Measurements from ENCODE around the gene DLGAP4.

The DLGAP4 gene

DNA sequence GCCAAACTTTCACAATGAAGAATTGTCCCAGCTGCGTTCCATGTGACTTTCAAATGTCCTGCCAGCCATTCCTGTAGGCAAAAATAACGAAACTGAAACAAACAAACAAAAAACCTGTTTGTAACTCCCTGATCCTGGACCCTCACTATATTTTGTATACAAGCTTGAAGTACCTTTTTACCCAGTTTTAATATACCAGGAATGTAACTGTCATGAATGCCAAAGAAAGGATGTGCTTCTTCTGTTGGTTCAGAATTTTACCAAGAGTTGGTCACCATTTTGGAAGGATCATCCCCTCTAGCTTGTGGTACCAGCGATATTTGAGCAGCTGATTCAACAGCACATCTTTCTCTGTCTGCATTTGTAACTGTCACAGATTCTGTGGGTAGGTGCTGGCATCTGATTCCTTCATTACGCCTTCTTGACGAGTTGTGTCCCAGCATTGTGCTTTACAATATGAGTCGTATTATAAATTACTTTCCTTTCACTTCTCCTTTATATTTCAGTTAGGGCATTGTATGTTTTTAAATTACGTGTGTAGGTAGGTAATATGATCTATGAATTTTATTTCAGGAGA, 93.9 kb downstream of the DLGAP4 start:
- in situ Hi-C loops (cut with MboI; ENCODE audit: low sequenced_read_pairs): no loop called here

GRCh38 chr20:36400909-36401735, 95.0 kb downstream of the DLGAP4 start:
- in situ Hi-C loops (cut with MboI; ENCODE audit: low sequenced_read_pairs): no loop called here

GRCh38 chr20:36402708-36403107, 96.6 kb downstream of the DLGAP4 start:
- in situ Hi-C loops (cut with MboI; ENCODE audit: low sequenced_read_pairs): no loop called here

- in situ Hi-C loops (cut with MboI; ENCODE audit: low sequenced_read_pairs): no loop called here
Measured at GRCh38 chr20:36404435-36404978, 98.4 kb downstream of the DLGAP4 start.

DNA sequence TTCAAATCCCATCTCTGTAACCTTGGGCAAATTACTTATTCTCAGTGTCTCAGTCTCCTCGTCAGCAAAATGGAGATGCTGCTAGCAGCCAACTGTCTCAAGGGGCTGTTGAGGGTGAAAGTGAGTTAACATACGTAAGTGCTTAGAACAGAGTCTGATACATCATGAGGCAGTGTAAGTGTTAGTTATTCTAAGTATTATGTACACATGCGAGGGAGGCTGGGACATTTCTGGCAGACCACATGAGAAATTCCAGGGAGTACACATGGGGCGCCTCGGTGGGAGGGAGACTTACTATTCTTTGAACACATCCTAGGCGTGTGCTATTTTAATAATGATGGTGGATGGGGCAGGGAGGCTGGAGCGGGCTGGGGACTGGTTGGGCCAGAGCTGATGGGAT, 99.1 kb downstream of the DLGAP4 start:
- in situ Hi-C loops (cut with MboI; ENCODE audit: low sequenced_read_pairs): no loop called here

- in situ Hi-C loops (cut with MboI; ENCODE audit: low sequenced_read_pairs): no loop called here
Measured at GRCh38 chr20:36407199-36407733, 101.1 kb downstream of the DLGAP4 start.

GRCh38 chr20:36408219-36408618, 102.1 kb downstream of the DLGAP4 start:
- in situ Hi-C loops (cut with MboI; ENCODE audit: low sequenced_read_pairs): no loop called here

DNA sequence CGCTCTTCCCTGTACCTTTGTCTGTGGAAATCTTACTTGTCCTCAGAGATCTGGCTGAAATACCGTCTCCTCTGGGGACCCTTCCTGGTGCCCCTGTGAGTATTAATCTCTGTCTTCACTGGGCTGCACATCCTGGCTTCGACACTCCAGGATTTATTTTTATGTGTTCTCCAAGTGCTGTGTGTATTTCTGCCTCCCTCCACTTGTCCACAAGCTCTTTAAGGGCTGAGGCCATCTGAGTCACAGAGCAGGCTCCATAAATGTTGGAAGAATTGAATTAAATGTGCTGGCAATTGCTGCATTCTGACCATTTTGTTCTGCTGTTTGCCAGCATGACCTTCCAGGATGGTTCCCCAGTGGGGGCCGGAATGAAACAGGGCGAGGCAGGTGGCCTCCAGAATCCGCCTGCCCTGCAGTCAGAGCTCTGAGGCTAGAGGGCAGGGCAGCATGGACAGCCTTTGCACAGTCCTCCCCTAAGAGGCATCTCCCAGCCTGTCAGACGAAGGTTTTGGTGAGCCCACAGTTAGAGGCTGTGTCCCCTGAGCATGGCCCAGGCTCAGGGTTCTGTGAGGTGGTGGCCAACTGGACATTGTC, 105.8 kb downstream of the DLGAP4 start:
- in situ Hi-C loops (cut with MboI; ENCODE audit: low sequenced_read_pairs): no loop called here

DNA sequence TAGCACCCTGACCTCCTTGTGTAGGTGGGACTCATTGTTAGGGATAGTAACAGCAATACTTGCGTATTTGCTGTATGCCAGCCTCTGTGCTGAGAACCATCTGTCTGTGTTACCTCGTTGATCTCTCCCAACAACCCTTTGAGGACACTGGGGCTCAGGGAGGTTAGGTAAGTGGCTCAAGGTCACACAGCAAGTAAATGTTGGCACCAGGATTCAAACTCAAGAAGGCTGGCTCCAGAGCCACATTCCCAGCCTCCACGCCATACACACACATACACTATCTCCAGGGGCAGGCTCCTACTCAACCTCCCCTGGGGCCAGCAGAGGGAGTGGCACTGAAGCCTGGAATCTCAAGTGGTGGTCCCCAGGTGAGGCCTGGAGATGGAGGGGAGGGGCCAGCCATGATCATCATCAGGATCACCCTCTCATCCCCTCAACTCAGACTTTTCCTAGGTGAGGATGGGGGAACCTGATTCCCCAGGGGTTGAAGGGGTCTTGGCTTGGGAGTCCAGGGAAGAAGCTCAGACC, 109.4 kb downstream of the DLGAP4 start:
- in situ Hi-C loops (cut with MboI; ENCODE audit: low sequenced_read_pairs): no loop called here

- in situ Hi-C loops (cut with MboI; ENCODE audit: low sequenced_read_pairs): no loop called here
Measured at GRCh38 chr20:36418711-36419110, 112.6 kb downstream of the DLGAP4 start.

GRCh38 chr20:36421641-36422040, 115.5 kb downstream of the DLGAP4 start:
- in situ Hi-C loops (cut with MboI; ENCODE audit: low sequenced_read_pairs): no loop called here

- in situ Hi-C loops (cut with MboI; ENCODE audit: low sequenced_read_pairs): no loop called here
Measured at GRCh38 chr20:36424314-36424713, 118.2 kb downstream of the DLGAP4 start.

DNA sequence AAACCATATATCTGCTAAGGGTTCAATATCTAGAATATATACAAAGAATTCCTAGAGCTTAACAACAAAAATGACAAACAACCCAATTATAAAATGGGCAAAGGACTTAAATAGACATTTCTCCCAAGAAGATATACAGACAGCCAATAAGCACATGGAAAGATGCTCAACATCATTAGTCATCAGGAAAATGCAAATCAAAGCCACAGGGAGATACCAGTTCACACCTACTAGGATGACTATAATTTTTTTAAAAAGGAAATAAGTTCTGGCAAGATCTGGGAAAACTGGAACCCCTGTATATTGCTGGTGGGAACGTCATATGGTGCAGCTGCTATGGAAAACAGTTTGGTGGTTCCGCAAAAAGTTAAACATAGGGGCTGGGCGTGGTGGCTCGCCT, 119.0 kb downstream of the DLGAP4 start:
- in situ Hi-C loops (cut with MboI; ENCODE audit: low sequenced_read_pairs): no loop called here

DNA sequence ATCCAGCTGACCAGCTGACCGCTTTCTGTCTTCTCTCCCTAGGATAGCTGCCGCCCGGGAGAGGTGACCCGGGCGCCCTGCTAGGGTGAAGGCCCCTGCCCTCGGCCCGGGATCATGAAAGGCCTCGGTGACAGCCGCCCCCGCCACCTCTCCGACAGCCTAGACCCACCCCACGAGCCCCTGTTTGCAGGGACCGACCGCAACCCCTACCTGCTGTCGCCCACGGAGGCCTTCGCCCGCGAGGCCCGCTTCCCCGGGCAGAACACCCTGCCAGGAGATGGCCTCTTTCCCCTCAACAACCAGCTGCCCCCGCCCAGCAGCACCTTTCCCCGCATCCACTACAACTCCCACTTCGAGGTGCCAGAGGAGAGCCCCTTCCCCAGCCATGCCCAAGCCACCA, 125.5 kb downstream of the DLGAP4 start:
- in situ Hi-C loops (cut with MboI; ENCODE audit: low sequenced_read_pairs): no loop called here

- in situ Hi-C loops (cut with MboI; ENCODE audit: low sequenced_read_pairs): no loop called here
Measured at GRCh38 chr20:36432096-36432495, 126.0 kb downstream of the DLGAP4 start.

GRCh38 chr20:36434383-36434782, 128.2 kb downstream of the DLGAP4 start:
- in situ Hi-C loops (cut with MboI; ENCODE audit: low sequenced_read_pairs): no loop called here

DNA sequence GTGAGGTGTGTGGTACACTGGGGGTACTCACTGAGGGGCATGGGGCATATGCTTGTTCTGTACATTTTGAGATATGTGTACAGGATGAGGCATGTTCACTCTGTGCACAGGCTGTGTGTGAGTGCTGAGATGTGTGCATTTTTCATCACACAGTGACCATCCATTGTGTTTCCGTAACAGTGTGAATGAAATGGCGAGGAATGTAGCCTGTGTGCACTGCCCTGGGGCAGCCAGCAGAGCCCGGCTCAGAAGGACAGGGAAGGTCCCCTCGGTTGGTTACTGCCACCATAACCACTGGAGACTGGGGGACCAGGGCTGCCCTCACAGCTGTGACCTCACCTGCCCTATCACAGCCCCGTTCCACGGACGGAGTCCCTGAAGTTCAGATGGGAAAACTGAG, 129.0 kb downstream of the DLGAP4 start:
- in situ Hi-C loops (cut with MboI; ENCODE audit: low sequenced_read_pairs): no loop called here

DNA sequence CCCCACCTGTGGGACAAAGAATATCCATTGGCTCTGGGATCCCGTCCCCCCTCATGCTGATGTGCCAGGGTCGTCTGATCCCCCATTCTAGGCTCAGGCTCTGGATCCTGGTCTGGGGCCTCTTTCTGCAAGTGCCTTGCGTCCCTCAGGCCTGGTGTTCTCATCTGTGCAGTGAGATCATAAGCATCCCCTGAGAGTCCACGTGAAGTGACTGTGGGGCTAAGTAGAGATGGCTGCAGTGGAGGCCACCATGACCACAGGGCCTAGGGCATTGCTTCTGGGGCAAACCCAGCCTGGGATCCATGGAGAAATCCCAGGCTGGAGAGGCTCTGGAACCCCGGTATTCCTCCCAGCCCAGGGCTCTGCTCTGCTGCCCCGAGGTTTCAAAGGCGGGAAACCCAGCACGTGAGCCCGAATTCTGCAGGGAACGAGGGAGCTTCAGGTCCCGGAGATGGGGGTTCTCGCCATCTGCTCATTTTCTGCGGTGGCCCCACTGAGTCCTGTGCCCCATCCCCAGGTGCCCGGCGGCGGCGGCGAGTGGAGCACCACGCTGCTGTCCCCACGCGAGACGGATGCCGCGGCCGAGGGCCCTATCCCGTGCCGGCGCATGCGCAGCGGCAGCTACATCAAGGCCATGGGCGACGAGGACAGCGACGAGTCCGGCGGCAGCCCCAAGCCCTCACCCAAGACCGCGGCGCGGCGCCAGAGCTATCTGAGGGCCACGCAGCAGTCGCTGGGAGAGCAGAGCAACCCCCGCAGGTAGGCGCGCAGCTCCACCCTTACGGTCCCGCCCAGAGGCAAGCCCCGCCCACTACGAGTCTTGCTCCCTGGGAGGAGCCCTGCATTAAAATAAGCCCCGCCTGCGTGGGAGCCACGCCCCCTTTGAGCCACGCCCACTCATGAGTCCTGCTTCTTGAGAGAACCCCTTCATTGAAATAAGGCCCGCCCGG, 129.7 kb downstream of the DLGAP4 start:
- in situ Hi-C loops (cut with MboI; ENCODE audit: low sequenced_read_pairs): no loop called here

DNA sequence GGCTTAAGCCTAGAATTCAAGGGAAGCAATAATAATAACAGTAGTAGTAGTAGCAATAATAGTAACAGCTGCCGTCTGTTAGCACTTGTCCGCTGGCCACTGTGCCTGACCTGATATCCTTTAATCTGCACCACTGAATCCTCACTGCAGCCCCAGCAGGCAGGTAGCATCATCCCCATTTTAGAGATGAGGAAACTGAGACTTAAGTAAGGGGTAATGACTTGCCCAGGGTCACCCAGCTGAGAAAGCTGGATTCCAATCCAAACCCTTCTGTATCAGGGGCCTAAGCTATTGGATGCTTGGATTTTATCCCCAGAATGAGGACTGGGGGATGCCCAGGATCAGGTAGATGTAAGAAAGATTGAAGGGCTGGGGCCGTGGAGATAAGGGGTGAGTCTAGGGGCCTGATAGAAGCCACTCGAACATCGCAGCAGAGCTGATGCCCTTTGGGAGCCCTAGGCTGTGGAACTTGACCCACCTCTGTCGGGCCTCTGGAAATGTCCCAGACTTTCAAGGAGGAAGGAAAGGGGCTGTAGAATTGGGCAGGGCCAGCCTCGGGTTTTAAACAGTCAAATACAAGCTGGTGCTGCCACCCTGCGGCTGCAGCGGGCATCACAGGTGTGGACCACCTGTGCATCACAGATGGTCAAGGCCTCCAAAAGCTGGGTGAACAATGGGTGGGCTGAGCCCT, 133.0 kb downstream of the DLGAP4 start:
- in situ Hi-C loops (cut with MboI; ENCODE audit: low sequenced_read_pairs): no loop called here

GRCh38 chr20:36439731-36440072, 133.6 kb downstream of the DLGAP4 start:
- in situ Hi-C loops (cut with MboI; ENCODE audit: low sequenced_read_pairs): no loop called here

Measured in hTERT RPE-1 (cell line).